ENCODE data around the gene OR7D2. TPM values are rescaled to one million over a fixed set of nuclear protein-coding genes. Genes with fewer than 3 reads are reported as not detected.

Gene OR7D2
- not detected in 2 replicates for total RNA-seq

GRCh38 chr19:9178901-9179300 is at the start of gene OR7D2:
TSS of gene OR7D2 (plus strand) at chr19:9178979. CDS start at chr19:9185782, 6,803 bp downstream.

GRCh38 chr19:9140159-9140874 is 38.5 kb upstream of the OR7D2 start, which contains the start of gene ZNF317:
TSS of gene ZNF317 (plus strand) at chr19:9140397. CDS start at chr19:9156017, 15,620 bp downstream.

GRCh38 chr19:9219489-9219888 is 40.7 kb downstream of the OR7D2 start, which contains the start of gene OR7D4:
TSS of gene OR7D4 (minus strand) at chr19:9219589. CDS start at chr19:9214837, 4,752 bp downstream.

Other genes starting within 250 kb of the OR7D2 start
- gene MUC16, start 168.6 kb upstream of the OR7D2 start, total RNA-seq: under 0.01 TPM in 1 of 2 replicates, not detected in the other
- not detected in 2 replicates for gene OR1M1, start 91.9 kb upstream of the OR7D2 start, total RNA-seq
- not detected in 2 replicates for gene OR7G2, start 71.5 kb upstream of the OR7D2 start, total RNA-seq
- gene OR7G1, start 63.2 kb upstream of the OR7D2 start, total RNA-seq: not detected in 2 replicates
- not detected in 2 replicates for gene OR7G3, start 52.0 kb upstream of the OR7D2 start, total RNA-seq
- gene ZNF317, start 38.6 kb upstream of the OR7D2 start, total RNA-seq: 12.8 and 17.0 TPM in 2 replicates
- gene OR7D4, start 40.6 kb downstream of the OR7D2 start, total RNA-seq: not detected in 2 replicates
- gene OR7E24, start 72.0 kb downstream of the OR7D2 start, total RNA-seq: not detected in 2 replicates
- gene ZNF699, start 130.9 kb downstream of the OR7D2 start, total RNA-seq: 3.1 and 10.3 TPM in 2 replicates
- gene ZNF559, start 145.2 kb downstream of the OR7D2 start, total RNA-seq: 11.1 and 14.1 TPM in 2 replicates
- gene ZNF177, start 184.0 kb downstream of the OR7D2 start, total RNA-seq: 0.72 and 1.2 TPM in 2 replicates

All from endothelial cell of coronary artery (primary cell).